ENCODE results near the gene FITM2.

GRCh38 chr20:44336086-44336485 is 25.1 kb upstream of the FITM2 start:
- TF ChIP-seq CTCF (IDR thresholded peaks at IDR 0.05) (no peak), POLR2AphosphoS5 (IDR thresholded peaks at IDR 0.05; ENCODE audit: low read depth, low read length) (no peak), EZH2phosphoT487 (IDR thresholded peaks at IDR 0.05; ENCODE audit: borderline replicate concordance, low read depth) (no peak), USF2 (IDR thresholded peaks at IDR 0.05; ENCODE audit: borderline replicate concordance, low read depth, low read length) (no peak), FOXJ3 (CRISPR knock-in tag; IDR thresholded peaks at IDR 0.05) (no peak), CHD2 (IDR thresholded peaks at IDR 0.05; ENCODE audit: low read length, partially characterized antibody) (no peak), ELF1 (IDR thresholded peaks at IDR 0.05) (no peak), TAF1 (IDR thresholded peaks at IDR 0.05; ENCODE audit: borderline replicate concordance, low read depth, low read length) (no peak), RFX5 (IDR thresholded peaks at IDR 0.05; ENCODE audit: low read length) (no peak), RXRA (IDR thresholded peaks at IDR 0.05; ENCODE audit: borderline replicate concordance, low read depth) (no peak)
